ENCODE results near the gene HMCN2.

The HMCN2 gene

GRCh38 chr9:130263601-130264413 lies 1.8 kb upstream of the HMCN2 start:
- peaks cover 33% of the 10 kb centered on the region for H3K4me1 ChIP-seq (ENCODE audit: low read length)
- H3K9ac ChIP-seq (ENCODE audit: low read length) = no peak overlapping the region
- no peaks in the 10 kb centered on the region for H3K9me3 ChIP-seq (ENCODE audit: insufficient read depth, low read length)
- no peaks in the 10 kb centered on the region for H4K20me1 ChIP-seq (ENCODE audit: insufficient read depth, low read length)
- H3K27ac ChIP-seq (ENCODE audit: low read length) = no peak overlapping the region
- H3K79me2 ChIP-seq (ENCODE audit: low read length) = no peaks in the 10 kb centered on the region
- H2AFZ ChIP-seq (ENCODE audit: low read depth, low read length) = peak overlapping the region; percentile 47; the same call in 1 of the 2 replicates
- H3K36me3 ChIP-seq (replicated peaks; ENCODE audit: low read depth, low read length) = no peaks in the 10 kb centered on the region
- H3K27me3 ChIP-seq (ENCODE audit: low read depth, low read length) = peaks cover 5% of the 10 kb centered on the region; the same call in 1 of the 2 replicates
- H3K4me3 ChIP-seq (ENCODE audit: low read length) = no peak overlapping the region
- H3K4me2 ChIP-seq (ENCODE audit: low read length) = peak overlapping the region; percentile 10
- TF ChIP-seq CTCF (IDR thresholded peaks at IDR 0.05; ENCODE audit: low read depth, low read length) = peak; percentile 55
- no peak for TF ChIP-seq EZH2phosphoT487 (IDR thresholded peaks at IDR 0.05; ENCODE audit: low read depth)

GRCh38 chr9:130264414-130265350 lies 878 bp upstream of the HMCN2 start:
- Histone ChIP-seq H3K27me3 (ENCODE audit: low read depth, low read length) (peaks cover 5% of the 10 kb centered on the region; the same call in 1 of the 2 replicates), H3K27ac (ENCODE audit: low read length) (no peak overlapping the region)

GRCh38 chr9:130266236-130267098 lies 907 bp downstream of the HMCN2 start:
- H3K27me3 ChIP-seq (ENCODE audit: low read depth, low read length) = no peaks in the 10 kb centered on the region
- no peaks in the 10 kb centered on the region for H3K36me3 ChIP-seq (replicated peaks; ENCODE audit: low read depth, low read length)
- no peaks in the 10 kb centered on the region for H4K20me1 ChIP-seq (ENCODE audit: insufficient read depth, low read length)
- TF ChIP-seq CTCF (IDR thresholded peaks at IDR 0.05; ENCODE audit: low read depth, low read length) (no peak), EZH2phosphoT487 (IDR thresholded peaks at IDR 0.05; ENCODE audit: low read depth) (no peak)
- no peak overlapping the region for H3K27ac ChIP-seq (ENCODE audit: low read length)
- no peak overlapping the region for H3K9ac ChIP-seq (ENCODE audit: low read length)
- H3K4me3 ChIP-seq (ENCODE audit: low read length) = no peak overlapping the region
- H3K4me2 ChIP-seq (ENCODE audit: low read length) = no peak overlapping the region
- H2AFZ ChIP-seq (ENCODE audit: low read depth, low read length) = no peak overlapping the region
- no peaks in the 10 kb centered on the region for H3K9me3 ChIP-seq (ENCODE audit: insufficient read depth, low read length)
- H3K79me2 ChIP-seq (ENCODE audit: low read length) = no peaks in the 10 kb centered on the region
- H3K4me1 ChIP-seq (ENCODE audit: low read length) = peaks cover 53% of the 10 kb centered on the region

More at GRCh38 chr9:130264414-130265350, 878 bp upstream of the HMCN2 start:
- Histone ChIP-seq H3K79me2 (ENCODE audit: low read length) (no peaks in the 10 kb centered on the region), H3K4me1 (ENCODE audit: low read length) (peaks cover 41% of the 10 kb centered on the region), H3K4me2 (ENCODE audit: low read length) (no peak overlapping the region), H3K4me3 (ENCODE audit: low read length) (no peak overlapping the region), H3K36me3 (replicated peaks; ENCODE audit: low read depth, low read length) (no peaks in the 10 kb centered on the region), H3K9me3 (ENCODE audit: insufficient read depth, low read length) (no peaks in the 10 kb centered on the region), H4K20me1 (ENCODE audit: insufficient read depth, low read length) (no peaks in the 10 kb centered on the region), H2AFZ (ENCODE audit: low read depth, low read length) (no peak overlapping the region; the same call in 1 of the 2 replicates), H3K9ac (ENCODE audit: low read length) (no peak overlapping the region)
- TF ChIP-seq CTCF (IDR thresholded peaks at IDR 0.05; ENCODE audit: low read depth, low read length) = no peak
- no peak for TF ChIP-seq EZH2phosphoT487 (IDR thresholded peaks at IDR 0.05; ENCODE audit: low read depth)

Measured in OCI-LY3 (cell line).